Measurements from ENCODE around the gene CDC37L1.
A peak's percentile ranks its signal among the peaks of the same experiment; 100 is the strongest.
"Not testable (repeated sequence)": the region's sequence is repeated elsewhere in the genome, so short reads cannot be mapped to it uniquely, and the experiment has no call there.

Gene CDC37L1

GRCh38 chr9:4679268-4680172 is at the start of gene CDC37L1:
TSS of gene CDC37L1 (plus strand) at chr9:4679569. CDS start at chr9:4679768, 199 bp downstream.
- DNase-seq: peak; percentile 91

DNA sequence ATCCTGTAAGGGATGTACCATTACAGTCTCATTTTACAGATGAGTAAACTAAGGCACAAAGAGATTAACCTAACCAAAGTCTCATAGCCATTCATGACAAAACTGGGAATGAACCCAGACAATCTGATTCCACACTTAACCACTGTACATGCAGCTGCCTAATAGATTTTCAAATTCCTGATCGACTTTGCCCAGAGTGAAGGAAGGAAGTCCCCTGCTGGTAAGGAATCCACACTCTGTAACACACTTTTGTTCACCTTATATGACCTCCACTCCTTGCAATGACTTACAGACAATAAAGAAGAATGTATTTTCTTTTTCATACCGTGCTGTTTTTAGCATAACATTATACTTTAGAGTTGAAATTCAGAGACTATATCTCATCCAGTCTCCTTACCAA is 48.5 kb upstream of the CDC37L1 start:
- no peak for DNase-seq

DNA sequence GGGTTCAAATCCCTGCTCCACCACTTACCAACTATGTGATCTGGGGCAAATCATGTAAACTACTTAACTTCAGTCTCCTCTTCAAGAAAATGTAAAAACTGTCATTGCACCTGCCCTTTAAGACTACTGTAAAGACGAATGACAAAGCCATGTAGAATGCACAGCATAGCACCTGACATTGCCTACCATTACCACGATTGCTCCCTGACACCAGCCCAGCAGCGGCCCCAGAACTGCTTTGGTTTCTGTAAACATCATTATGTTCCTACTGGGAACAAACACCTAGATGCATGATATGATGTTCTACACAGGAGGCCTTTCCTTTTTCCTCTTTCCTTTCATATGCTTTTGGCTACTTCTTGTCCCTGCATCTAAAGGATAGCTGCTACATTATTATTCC is 40.4 kb upstream of the CDC37L1 start:
- no peak for DNase-seq

- no peak for DNase-seq
Observed at GRCh38 chr9:4639420-4639819, 39.9 kb upstream of the CDC37L1 start.

DNA sequence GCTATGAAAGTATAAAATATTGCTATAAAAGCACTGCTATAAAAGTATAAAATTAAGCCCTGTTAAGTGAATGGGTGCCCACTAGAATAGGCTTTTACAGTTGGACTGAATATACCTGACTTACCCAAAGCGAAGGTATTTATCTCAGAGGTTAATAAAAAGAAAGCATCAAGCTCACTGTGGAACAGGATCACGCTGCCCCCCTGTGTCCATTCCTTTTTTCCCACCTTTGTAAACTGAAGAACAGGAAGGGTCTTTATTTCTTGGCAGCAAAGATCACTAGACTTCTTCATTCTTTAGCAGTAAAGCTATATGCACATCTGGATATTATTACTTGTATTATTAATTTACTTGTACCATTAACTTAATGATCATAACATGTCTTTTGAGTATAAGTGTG is 39.3 kb upstream of the CDC37L1 start:
- DNase-seq: no peak

- no peak for DNase-seq
Observed at GRCh38 chr9:4642351-4642750, 37.0 kb upstream of the CDC37L1 start.

GRCh38 chr9:4654084-4654483 is 25.3 kb upstream of the CDC37L1 start:
- DNase-seq: no peak

DNA sequence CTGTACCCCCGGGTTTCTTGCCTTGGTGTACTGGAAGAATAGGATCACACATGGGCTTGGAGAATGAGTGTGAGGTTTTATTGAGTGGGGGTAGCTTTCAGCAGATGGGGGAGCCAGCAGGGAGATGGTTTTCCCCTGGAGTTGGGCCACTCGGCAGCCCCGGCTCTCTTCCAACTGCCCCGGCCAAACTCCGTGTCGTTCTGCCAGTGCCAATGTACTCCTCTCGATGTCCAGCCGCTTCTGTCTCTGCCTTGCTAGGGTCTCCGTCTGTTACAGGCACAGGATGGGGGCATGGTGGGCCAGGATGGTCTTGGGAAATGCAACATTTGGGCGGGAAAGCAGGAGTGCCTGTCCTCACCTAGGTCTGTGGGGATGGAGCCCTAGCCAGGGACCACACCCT is 24.8 kb upstream of the CDC37L1 start:
- DNase-seq: no peak

- DNase-seq: not testable (repeated sequence)
Observed at GRCh38 chr9:4656196-4656595, 23.2 kb upstream of the CDC37L1 start.

GRCh38 chr9:4656621-4657020 is 22.7 kb upstream of the CDC37L1 start:
- no peak for DNase-seq

GRCh38 chr9:4657426-4658159 is 21.8 kb upstream of the CDC37L1 start:
- no peak for DNase-seq

- DNase-seq: not testable (repeated sequence)
Observed at GRCh38 chr9:4660665-4661064, 18.7 kb upstream of the CDC37L1 start.

GRCh38 chr9:4661165-4661564 is 18.2 kb upstream of the CDC37L1 start:
- DNase-seq: no peak

GRCh38 chr9:4661611-4662010 is 17.8 kb upstream of the CDC37L1 start:
- DNase-seq: no peak

- peak; percentile 80 for DNase-seq
Observed at GRCh38 chr9:4662108-4662988, 17.0 kb upstream of the CDC37L1 start, which contains the start of gene PLPP6. TSS of gene PLPP6 (plus strand) at chr9:4662294. CDS start at chr9:4662376, 82 bp downstream.

DNA sequence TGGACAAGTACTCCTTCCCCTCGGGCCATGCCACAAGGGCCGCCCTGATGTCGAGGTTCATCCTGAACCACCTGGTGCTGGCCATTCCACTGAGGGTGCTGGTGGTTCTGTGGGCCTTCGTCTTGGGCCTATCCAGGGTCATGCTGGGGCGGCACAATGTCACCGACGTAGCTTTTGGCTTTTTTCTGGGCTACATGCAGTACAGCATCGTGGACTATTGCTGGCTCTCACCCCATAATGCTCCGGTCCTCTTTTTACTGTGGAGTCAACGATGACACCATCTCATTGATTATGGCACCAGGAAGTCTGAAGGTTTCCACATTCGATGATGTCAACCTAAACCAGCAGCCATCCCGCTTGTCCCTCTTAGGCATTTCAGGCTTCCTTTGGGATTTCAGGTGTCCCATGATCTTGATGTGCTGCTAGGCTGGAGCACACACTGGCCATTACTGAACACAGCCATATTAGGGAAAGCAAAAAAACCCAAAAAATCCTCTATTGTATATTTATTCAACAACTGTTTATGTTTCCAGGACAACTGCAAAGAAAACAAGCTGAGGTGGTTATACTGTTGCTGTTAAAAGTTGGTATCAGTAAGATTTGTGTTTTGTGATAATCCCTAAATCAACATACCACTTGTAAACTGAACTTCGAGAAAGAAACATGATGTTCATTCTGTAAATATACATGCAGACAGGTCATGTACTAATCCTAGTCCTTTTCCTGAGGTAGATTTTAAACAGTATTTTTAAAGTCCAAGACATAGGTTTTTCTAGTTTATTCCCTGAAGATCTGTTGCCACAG is 16.2 kb upstream of the CDC37L1 start:
- DNase-seq: peak; percentile 59

GRCh38 chr9:4663956-4664355 is 15.4 kb upstream of the CDC37L1 start:
- no peak for DNase-seq

DNA sequence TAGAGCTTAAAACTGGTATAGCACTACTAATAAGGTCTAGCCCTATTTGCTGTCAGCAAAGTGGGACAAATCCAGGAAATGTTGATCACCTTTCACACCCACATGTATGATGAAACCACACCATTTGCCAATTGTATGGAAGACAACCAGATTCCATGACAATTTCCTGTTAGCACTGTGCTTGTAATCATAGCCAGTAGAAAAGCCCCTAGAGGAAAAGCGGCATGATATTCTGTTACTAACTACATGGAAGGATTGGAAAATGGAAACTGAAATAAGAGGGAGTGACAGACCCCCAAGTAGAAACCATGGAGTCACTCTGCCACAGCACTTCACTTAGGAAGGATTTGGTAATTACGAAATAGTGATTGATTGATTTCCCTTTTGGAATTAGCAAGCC is 14.0 kb upstream of the CDC37L1 start:
- peak; percentile 40 for DNase-seq

GRCh38 chr9:4666042-4666699 is 13.2 kb upstream of the CDC37L1 start, which contains the start of gene SPATA6L:
TSS of gene SPATA6L (minus strand) at chr9:4666480. CDS start at chr9:4666250, 230 bp downstream.
- DNase-seq: peak; percentile 64

- no peak for DNase-seq
Observed at GRCh38 chr9:4667681-4668080, 11.7 kb upstream of the CDC37L1 start.

GRCh38 chr9:4668604-4669003 is 10.8 kb upstream of the CDC37L1 start:
- DNase-seq: no peak

Measured in DMS153 (cell line).